Glomerular endothelial cell (primary cell): ENCODE results near the gene MAPK8. TPM values are rescaled to one million over a fixed set of nuclear protein-coding genes. Genes with fewer than 3 reads are reported as not detected.
"Not testable (repeated sequence)": the region's sequence is repeated elsewhere in the genome, so short reads cannot be mapped to it uniquely, and the experiment has no call there.

Source experiments
- DNase-seq: peaks from one replicate; pipeline ENCODE4 v3.0.0-alpha.2; 2011; ENCODE audit warnings: low read depth, low spot score; ENCODE audit errors: extremely low read depth
- total RNA-seq: library from RNA; depleted of rRNA; stranded (reverse); fragments of >200 nt; gene quantifications from 2 replicates; pipeline ENCODE4 v1.2.3, GENCODE V29; 2015

MAPK8 gene
- 34.3 and 63.4 TPM in 2 replicates for total RNA-seq

DNA sequence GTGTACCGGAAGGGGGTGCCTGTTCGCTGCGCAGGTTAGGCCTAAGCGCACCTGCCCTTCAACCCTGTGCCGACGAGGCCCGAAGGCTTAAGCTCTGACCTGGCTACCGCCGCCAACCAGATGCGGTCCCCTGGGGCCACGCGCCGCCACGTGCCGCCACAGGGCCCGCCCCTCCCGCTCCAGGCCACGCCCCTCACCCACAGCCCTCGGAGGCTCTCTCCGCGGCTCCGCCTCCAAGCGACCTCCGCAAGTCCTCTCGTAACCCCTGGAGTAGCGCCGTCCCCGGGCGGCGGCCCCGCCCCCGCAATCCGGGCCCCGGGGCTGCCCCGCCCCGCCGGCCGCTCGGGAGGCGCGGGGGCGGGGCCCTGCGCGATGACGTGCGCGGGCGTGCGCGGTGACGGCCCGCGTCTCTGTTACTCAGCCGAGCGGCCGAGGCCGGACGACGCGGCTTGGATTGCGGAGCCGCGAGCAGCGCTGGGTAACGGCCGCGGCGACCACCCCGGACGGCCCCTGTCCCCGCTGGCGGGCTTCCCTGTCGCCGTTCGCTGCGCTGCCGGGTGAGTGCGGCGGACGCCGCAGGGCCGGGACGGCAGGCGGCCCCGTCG is at the start of gene MAPK8:
Gene MAPK8, plus strand, starts transcription at position 413 of the 605 bp plus-strand sequence. CDS start 94,984 bp downstream, outside the sequence.
- no peak for DNase-seq

DNA sequence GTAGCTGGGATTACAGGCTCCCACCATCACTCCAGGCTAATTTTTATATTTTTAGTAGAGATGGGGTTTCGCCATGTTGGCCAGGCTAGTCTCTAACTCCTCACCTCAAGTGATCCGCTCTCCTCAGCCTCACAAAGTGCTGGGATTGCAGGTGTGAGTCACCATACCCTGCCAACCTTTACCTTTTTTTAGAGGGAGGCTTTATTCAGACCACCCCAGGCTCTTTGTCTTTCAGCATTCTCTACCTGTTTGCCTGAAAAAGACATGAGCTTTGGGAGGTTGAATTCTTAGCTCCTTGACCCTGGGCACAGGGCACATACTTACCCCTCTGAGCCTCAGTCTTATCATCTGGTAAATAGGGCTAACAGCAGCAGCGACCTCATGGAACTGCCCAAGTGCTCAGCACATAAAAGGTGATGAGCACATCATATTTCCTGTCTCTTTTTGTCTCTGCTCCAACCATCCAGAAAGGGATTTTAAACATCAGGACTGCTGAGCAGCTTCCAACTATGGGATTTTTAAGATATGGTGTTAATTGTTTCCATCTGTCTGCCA is 49.0 kb upstream of the MAPK8 start:
- no peak for DNase-seq

DNA sequence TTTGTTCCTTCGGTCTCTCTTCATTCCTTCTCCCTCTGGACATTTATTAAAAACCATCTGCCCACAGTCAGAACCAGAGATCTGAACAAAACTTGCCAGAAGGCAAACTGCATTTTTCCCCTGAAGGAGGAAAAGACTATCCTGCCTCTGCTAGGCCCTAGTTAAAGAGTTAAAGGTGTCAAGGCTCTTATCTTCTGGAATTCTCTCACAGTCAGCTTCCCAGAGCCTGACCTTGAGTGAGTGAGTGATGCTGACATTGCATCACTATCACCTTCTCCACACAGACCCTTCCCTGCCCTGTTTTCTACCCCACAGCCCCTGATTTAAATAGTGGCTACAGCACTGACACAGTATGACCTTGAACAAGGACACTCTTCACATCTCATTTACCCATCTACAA is 48.4 kb upstream of the MAPK8 start:
- no peak for DNase-seq

DNA sequence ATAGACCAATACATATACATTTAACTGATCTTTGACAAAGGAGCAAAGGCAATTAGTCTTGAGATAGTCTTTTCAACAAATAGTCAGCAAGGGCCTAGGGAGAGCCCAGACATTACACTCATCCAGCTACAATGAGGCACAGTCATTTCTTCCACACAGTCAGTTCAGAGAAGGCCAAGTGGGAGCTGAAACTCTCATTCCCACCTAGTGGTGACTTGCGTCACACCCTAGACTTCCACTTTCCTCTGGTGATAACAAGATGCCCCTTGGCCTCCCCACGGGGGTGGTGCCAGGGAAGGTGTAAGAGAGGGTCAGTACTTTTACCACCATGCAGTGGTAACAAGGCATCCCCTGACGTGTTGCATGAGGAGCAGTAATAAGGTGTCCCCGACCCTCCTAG is 39.9 kb upstream of the MAPK8 start:
- DNase-seq: no peak

DNA sequence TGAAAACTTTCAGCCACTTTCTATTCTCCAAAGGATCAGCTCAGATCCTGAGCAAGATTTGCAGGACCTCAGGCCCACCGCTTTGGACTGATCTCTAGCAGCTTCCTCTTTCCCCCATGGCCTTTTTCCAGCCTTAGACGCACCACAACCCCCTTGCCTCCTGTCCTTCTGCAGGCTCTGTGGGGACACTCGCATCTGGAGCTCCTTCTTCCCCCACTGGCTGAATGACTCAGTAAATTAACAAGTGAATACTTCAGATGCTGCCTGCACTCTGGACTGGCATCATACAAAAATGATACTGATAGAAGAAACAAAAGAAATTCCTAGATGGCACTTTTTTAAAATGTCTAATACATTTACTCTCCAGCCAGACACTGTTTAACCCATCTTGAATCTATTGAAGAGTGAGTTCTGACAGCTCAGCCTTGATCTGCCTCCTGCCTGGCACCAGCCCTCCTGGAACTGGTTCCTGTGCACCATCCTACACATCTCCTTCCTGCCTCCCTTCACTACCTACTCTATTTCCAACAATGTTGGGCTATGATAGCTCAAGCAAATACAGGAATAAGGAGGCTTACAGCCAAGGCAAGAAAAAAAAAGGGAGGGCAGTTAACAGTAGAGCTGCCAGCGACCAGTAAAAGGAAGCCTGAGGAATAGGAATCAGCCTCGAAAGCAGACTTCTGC is 35.3 kb upstream of the MAPK8 start:
- DNase-seq: no peak

DNA sequence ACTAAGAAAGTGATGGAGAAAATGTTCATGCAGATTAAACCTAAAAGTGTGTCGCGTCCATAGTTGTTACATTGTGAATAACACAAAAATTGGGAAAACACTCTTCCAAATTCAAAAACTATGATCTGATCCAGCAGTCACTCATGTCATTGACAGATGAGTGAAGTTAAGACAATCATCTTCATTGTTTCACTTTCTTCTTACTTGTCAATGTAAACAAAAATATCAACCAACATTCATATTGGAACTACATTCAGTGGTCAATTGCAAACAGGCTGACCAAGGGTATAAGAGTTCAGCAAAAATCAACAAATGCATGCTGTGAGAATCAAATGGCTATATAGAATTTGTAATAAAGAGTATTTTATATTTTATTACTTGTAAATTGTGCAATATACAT is 33.8 kb upstream of the MAPK8 start:
- DNase-seq: no peak

DNA sequence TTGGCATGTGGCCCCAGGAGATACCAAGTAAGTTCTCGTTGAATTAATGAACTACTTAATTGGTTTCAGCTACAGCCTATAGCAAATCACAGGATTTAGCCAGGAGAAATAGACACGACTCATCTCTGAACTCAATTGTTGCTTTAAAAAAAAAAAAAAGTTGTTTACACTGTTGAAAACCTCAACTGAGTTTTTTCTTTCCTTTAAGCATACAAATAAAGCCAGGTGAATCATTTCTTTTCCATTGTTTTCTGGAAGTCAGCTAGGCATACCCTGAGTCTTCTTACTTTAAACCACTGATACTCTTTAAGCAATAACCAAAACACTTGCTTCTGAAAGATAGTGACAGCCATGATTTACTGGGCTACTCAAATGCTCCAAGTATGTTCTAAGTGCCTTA is 32.7 kb upstream of the MAPK8 start:
- DNase-seq: no peak

DNA sequence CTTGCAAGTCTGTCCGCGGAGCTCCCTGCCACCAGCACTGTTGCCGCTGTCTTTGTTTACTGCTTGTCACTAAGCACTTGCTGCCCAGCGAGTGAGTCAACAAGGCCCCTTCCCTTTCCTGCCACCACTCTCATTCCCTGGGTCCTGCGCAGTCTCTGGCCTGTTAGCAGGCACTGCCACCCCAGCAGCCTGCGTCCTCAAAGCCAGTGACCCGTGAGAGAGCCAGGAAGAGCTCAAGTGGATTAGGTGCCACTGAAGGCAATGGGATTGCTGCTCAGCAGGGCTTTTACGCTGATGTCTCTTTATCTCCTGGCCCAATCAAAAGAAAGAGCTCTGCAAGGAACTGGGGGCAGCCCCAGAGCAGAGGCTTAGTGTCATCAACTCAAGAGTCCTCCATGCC is 31.8 kb upstream of the MAPK8 start, which contains the start of gene FRMPD2:
Gene FRMPD2, minus strand, starts transcription at position 61 of the 400 bp plus-strand sequence. CDS start 129 bp downstream, outside the sequence.
- no peak for DNase-seq

DNA sequence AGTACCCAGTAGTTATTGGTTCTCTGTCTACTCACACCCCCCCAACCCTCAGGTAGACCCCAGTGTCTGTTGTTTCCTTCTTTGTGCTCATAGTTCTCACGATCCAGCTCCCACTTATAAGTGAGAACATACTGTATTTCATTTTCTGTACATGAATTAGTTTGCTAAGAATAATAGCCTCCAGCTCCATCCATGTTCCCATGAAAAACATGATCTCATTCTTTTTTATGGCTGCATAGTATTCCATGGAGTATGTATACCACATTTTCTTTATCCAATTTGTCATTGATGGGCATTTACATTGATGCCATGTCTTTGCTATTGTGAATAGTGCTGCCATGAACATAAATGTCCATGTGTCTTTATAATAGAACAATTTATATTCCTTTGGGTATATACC is 29.4 kb upstream of the MAPK8 start:
- DNase-seq: no peak

DNA sequence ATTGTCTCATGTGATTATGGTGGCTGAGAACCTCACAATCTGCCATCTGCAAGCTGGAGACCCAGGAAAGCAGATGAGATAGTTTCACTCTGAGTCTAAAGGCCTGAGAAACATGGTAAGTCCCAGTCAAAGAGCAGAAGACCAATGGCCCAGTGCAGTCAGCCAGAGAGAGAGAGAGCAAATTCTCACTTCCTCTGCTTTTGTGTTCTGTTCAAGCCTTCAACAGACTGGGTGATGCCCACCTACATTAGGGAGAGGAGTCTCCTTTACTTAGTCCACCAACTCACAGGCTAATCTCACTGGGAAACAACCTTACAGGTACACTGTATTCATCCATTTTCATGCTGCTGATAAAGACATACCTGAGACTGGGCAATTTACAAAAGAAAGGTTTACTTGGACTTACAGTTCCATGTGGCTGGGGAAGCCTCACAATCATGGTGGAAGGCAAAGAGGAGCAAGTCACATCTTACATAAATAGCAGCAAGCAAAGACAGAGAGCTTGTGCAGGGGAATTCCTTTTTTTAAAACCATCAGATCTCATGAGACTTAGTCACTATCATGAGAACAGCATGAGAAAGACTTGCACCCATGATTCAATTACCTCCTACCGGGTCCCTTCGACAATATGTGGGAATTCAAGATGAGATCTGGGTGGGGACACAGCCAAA is 27.3 kb upstream of the MAPK8 start:
- DNase-seq: no peak

DNA sequence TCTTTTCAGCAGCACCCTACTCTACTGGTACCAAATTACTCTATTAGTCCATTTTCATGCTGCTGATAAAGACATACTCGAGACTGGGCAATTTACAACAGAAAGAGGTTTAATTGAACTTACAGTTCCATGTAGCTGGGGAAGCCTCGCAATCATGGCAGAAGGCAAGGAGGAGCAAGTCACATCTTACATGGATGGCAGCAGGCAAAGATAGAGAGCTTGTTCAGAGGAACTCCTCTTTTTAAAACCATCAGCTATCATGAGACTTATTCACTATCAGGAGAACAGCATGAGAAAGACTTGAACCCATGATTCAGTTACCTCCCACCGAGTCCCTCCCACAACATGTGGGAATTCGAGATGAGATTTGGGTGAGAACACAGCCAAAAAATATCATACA is 24.8 kb upstream of the MAPK8 start:
- not testable (repeated sequence) for DNase-seq

DNA sequence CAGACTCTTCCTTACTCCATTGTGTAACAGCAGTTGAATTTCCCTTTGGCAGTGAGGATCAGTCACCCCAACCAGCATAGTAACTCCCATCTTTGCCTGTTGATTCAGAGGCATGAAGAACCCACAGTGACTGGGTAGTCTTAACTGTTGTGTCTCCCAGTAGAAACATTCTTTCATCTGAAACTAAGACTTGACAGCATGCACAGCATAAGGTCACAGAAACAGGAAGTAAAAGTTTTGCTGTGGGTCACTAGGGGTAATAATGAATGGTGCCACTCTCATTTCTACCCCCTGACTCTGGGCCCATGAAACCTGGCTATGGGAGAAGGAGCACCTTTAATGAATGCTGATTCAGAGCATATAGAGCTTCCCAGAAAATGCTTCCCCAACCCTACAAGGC is 23.6 kb upstream of the MAPK8 start:
- DNase-seq: no peak

DNA sequence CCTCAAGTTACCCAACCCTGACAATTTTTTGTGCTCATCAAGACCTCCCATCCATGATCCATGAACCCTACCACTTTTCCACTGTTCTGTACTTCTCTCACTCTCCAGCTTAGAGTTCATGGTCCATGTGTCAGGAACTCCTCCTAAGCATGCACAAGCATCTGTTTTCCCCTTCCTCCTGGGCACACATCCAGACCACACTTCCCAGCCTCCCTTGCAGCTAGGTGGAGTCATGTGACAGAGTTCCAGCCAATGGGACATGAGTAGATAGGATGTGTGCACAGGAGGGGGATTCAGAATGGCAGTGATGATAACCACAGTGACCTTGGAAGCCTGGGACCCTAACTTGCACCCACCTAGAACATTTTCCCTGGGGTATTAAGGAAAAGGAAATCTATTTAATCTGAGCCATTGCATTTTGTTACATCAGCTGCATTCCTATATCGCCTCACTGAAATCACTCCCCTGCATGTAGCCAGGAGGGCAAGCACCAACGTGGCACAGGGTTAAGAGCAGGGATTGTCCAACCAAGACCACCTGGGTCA is 22.4 kb upstream of the MAPK8 start:
- no peak for DNase-seq

DNA sequence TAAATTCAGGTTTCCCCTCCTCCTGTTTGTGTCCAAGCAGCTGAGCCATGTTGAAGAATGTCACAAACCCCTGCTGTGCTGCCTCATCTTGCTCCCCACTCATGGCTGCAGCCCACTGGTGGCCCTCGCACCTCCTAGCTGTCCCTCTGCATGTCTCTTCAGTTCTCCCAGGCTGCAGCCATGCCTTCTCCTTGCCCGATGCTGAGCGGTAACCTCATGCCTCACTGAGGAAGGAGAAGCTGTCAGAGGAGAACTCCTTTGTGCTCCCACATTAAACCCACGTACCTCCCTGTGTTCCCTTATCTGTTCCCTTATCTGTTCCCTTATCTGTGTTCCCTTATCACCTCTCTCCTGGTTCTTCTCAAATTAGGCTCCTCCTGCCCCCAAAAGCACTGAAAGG is 21.7 kb upstream of the MAPK8 start:
- DNase-seq: no peak

DNA sequence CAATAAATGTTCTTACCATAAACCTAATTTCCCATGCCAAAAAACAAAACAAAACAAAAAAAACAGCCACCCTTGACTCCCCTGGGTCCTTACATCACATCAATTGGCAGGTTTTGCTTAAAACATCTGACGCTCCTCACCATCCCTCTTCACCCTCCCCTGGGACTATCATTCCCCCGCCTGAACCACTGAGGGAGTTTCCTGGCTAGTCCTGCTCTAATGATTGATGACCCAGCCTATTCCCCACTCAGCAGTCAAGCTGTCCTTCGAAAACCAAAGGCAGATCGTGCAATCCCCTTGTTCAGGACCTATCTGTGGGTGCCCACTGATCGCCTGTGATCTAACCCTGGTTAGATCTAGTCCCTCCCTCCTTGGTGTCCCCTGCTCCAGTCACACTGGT is 20.8 kb upstream of the MAPK8 start:
- DNase-seq: no peak

DNA sequence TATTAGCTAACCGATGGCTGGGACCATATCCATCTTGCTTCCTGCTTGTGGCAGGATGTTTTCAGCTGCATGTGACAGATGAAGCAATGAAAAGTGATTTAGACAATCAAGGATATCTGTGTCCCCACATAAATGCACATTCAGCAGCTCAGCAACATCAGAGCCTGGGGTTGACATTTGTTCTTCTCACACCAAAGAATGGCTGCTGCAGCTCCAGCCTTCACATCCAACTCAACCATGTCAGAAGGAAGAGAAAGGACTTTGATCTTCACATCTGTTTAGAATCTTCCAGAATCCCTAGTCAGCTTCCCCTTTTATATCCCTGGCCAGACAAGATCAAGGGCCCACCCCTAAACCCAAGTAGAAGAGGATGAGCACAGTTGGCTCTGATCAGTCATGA is 20.1 kb upstream of the MAPK8 start:
- no peak for DNase-seq

DNA sequence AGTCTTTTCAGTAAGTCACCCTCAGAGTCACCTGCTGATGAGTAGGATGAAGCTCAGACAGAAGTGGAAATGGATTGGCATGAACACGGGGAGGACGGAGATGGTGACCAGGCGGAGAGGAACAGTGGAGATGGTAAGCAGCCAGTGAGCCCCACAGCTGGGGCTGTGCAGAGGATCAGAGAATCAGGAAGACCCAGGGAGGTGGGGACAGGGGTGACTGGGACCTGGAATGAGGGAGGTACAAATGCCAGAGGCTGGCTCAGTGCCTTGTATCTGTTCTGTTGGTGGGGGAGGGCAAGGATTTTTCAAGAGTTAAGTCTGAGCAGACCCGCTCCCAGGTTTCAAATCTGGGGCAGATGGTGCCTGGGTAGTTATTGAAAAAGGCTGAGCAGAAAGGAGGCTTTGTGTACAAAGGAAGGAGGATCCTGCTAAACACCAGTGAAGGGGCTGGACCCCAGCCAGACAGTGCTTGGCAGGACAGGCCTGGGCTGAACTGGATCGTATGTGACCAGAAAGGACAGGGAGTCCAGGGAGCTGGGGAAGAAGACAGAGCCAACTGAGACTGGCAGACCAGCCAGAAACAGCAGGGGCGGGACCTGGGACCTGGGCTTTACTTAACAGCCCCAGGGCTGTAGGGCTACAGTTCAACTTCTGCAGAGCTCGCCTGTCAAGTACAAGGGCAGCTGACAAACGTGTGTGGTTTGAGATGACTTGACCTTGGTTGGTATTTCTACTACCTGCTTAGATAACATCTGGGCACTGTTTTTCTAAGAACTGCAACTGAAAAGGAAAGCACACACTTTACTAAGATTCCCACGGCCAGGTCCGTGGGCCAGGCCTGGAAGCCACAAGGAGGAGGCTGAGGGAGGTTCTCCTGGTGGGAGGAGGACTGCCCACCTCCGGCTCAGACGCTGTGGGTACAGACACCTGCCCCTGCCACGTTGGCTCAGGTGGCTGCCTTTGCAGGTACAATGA is 18.8 kb upstream of the MAPK8 start:
- DNase-seq: no peak

DNA sequence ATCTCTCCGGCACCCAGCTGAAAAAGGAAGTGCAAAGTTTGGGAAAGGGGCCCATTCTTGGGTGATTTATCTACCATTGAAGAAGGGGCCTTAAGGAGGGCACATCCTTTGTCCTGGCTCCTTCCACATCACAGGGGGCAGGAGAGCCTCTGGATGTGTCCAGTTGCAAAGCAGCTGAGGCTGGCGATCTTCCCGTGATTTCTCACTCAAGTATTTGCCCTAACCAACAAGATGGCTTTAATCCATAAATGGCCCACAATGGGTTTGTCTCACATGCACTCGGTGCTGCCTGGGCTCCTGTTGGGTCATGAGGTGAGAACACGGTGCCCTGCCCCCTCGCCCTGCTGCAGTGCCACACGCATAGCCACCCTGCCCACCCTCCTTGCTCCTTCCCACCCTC is 17.8 kb upstream of the MAPK8 start:
- no peak for DNase-seq

DNA sequence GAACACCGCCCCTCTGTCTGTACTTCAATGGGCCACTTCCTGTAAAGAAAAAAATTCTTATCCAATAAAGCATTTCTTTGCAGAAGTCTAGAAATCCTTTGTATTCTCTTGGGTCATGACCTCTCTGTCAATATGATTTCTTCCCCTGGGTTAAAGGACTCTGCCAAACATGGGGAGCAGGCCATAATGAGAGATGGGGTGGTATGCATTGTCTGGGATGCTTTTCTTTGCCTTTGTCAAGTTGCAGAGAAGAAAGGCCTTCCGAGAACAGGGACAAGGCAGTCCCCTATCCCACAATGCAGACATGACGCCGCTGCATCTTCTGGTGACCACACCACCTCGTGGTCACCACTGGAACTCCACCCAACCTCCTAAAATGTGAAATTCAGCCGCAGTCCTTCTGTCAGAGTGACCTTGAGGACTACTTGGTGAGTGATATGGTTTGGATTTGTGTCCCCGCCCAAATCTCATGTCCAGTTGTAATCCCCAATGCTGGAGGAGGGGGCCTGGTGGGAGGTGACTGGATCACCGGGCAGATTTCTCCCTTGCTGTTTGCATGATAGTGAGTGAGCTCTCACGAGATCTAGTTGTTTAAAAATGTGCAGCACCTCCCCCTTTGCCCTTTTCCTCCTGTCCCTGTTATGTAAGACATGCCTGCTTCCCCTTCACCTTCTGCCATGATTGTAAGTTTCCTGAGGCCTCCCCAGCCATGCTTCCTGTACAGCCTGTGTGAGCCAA is 16.8 kb upstream of the MAPK8 start:
- no peak for DNase-seq

DNA sequence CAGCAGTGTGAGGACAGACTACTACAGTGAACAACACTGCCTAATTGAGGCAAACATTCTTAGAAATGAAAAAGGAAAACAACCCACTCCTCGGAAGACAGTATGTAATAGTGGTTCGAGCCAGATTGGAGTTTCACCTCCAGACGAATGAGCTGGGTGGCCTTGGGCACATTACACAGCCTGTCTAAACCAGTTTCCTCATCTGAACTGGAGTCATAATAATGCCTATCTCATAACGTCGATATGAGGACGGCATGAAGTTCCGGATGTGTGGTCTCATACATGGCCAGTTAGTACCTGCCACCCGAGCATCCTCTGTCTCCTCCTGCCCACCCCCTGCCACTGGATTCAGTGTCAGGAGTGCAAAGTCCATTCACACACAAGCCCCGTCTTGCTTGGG is 16.2 kb upstream of the MAPK8 start:
- no peak for DNase-seq
